Coronary artery (tissue), 2 donors: ENCODE results near the gene DSTYK.
A peak's percentile ranks its signal among the peaks of the same experiment; 100 is the strongest.

Experiments used
- DNase-seq: peaks from one replicate; pipeline ENCODE4 v3.0.0-alpha.2; 2017; ENCODE audit warnings: low spot score
- H3K27ac ChIP-seq, 2 donors: fragments of 200-600 bp; sonication (generic); one replicate each; pipeline ENCODE4 v1.5.1; 2016 to 2019
- H3K4me3 ChIP-seq: fragments of 200-600 bp; sonication (generic); 2 replicates; pipeline ENCODE4 v1.5.1; 2016; ENCODE audit warnings: mild to moderate bottlenecking, moderate library complexity
- CTCF ChIP-seq: fragments of 200-600 bp; sonication (generic); IDR thresholded peaks from one replicate; pipeline ENCODE4 v1.5.1; 2019; ENCODE audit warnings: antibody characterized with exemption

The DSTYK gene

GRCh38 chr1:205211169-205211838, at the start of gene DSTYK:
Gene DSTYK, minus strand, starts transcription at chr1:205211702. Its CDS starts 167 bp downstream, at chr1:205211535.
- peak; percentile 97 for DNase-seq
- H3K27ac ChIP-seq, result peak within 1 kb of the TSS; percentile 85 to 98
- TF ChIP-seq CTCF, result no peak

GRCh38 chr1:205259998-205260397, 48.5 kb upstream of the DSTYK start:
- no peak for DNase-seq
- Histone ChIP-seq H3K4me3 (no peak overlapping the region), H3K27ac (no peak overlapping the region)
- TF ChIP-seq CTCF, result no peak

More at GRCh38 chr1:205211169-205211838, at the start of gene DSTYK:
- peak within 1 kb of the TSS; percentile 99 for H3K4me3 ChIP-seq

- H3K27ac ChIP-seq, result no peak overlapping the region
Measured at GRCh38 chr1:205259324-205259832, 47.9 kb upstream of the DSTYK start.

GRCh38 chr1:205258719-205259118, 47.2 kb upstream of the DSTYK start:
- no peak for DNase-seq
- Histone ChIP-seq H3K4me3 (no peak overlapping the region), H3K27ac (no peak overlapping the region)
- TF ChIP-seq CTCF, result no peak

More at GRCh38 chr1:205259324-205259832, 47.9 kb upstream of the DSTYK start:
- H3K4me3 ChIP-seq, result no peak overlapping the region
- no peak for TF ChIP-seq CTCF
- DNase-seq, result no peak

- DNase-seq, result no peak
- no peak overlapping the region for H3K27ac ChIP-seq
- H3K4me3 ChIP-seq, result no peak overlapping the region
- no peak for TF ChIP-seq CTCF
Measured at GRCh38 chr1:205258261-205258691, 46.8 kb upstream of the DSTYK start.

GRCh38 chr1:205257735-205258134, 46.2 kb upstream of the DSTYK start:
- Histone ChIP-seq H3K4me3 (no peak overlapping the region), H3K27ac (no peak overlapping the region)
- no peak for DNase-seq
- TF ChIP-seq CTCF, result no peak
